H1 (cell line): ENCODE results near the gene FOXO4.

Source experiments
- CTBP2 ChIP-seq: IDR thresholded peaks from 2 replicates; pipeline ENCODE4 v1.7.0; 2011; ENCODE audit warnings: borderline replicate concordance, mild to moderate bottlenecking, moderate library complexity, mixed read lengths, low read length; ENCODE audit not compliant: insufficient read depth, insufficient read length
- CTCF ChIP-seq, 3 experiments: IDR thresholded peaks; 1 replicate in 2 of 3; 2 replicates in 1 of 3; pipeline versions ENCODE4 v1.5.1 to v1.6.1; 2011; ENCODE audit warnings: low read length in 3 of 3, mild to moderate bottlenecking in 3 of 3, inconsistent platforms in 2 of 3, low read depth in 1 of 3, moderate library complexity in 1 of 3; ENCODE audit not compliant: insufficient read depth in 1 of 3; ENCODE audit errors: control extremely low read depth in 1 of 3
- HDAC2 ChIP-seq, 2 experiments: fragments of 300-600 bp in 1 of 2; sonication (generic) in 1 of 2; IDR thresholded peaks; 2 replicates each; pipeline ENCODE4 v1.6.1; 2011 to 2012; ENCODE audit warnings: low read depth in 2 of 2, low read length in 2 of 2, mild to moderate bottlenecking in 2 of 2, moderate library complexity in 2 of 2, borderline replicate concordance in 1 of 2, inconsistent platforms in 1 of 2
- KDM1A ChIP-seq: fragments of 200-600, 300-600 bp; sonication (generic); IDR thresholded peaks from 2 replicates; pipeline ENCODE4 v1.7.1; 2016; ENCODE audit warnings: mild to moderate bottlenecking, low read length, borderline replicate concordance

- TF ChIP-seq CTBP2 (no peak), KDM1A (no peak), CTCF (IDR thresholded peaks at IDR 0.05; ENCODE audit: control extremely low read depth in 1 of 3, insufficient read depth in 1 of 3, low read depth in 1 of 3, low read length in 3 of 3) (no peak), HDAC2 (IDR thresholded peaks at IDR 0.05; ENCODE audit: borderline replicate concordance in 1 of 2, low read depth in 2 of 2, low read length in 2 of 2) (no peak)
Measured at GRCh38 chrX:71095555-71095980, at the start of gene FOXO4.
